HG03432 (cell line): ENCODE results near the gene WDR86.

Source experiments
- ATAC-seq: cut with Tn5 transposase; IDR thresholded peaks from one replicate; pipeline ENCODE4 v1.9.1; 2021; ENCODE audit warnings: mild to moderate bottlenecking, moderate library complexity; ENCODE audit not compliant: unreplicated experiment

The WDR86 gene

DNA sequence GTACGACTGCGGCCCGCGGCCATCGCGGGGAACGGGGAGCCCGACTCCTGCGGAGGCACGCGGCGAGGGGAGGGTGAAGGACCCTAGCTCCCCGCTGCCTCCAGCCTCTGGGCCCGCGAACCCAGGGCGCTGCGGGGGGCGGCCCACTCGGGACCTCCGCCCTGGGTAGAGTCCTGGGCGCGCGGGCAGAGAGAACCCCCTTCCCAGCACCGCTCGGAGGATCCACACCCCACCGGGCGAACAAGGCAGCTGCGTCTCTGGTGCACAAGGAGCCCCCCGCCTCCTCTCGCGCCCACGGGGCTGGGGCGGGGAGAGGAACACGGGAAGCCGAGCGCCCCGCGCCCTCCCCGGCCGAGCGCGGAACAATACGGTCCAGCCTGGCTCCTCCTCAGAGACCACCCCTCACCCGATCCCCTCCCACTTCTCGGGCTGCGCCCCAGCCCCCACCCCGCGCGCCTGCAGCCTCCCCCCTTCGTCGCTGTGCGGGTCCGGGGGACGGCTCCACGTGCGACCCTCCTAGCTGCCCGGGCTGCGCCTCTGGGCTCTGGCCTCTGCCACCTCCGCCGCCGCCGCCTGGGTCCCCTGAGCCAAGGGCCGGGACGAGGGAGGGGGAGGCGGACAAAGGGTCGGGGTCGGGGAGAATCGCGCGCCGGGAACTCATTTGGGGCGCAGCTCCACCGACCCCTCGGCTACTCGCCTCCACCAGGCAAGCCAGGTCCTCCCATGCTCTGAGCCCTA lies at the start of gene WDR86:
WDR86 (minus strand) TSS at position 372 of the 738 bp plus-strand sequence. CDS start 449 bp downstream, outside the sequence.
- ATAC-seq = no peak

DNA sequence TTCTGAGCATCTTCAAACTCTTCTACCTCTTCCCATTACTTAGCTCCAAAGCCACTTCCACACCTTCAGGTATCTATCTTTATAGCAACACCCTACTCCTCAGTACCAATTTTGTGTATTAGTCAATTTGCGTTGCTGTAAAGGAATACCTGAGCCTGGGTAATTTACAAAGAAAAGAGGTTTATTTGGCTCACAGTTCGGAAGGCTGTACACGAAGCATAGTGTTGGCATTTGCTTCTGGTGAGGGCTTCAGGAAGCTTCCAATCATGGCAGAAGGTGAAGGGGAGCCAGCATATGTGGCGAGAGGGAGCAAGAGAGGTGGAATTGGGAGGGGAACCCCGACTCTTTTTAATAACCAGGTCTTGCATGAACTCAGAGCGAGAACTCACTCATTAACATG lies 47.7 kb upstream of the WDR86 start:
- ATAC-seq = no peak

GRCh38 chr7:151456782-151457181 lies 46.9 kb upstream of the WDR86 start:
- no peak for ATAC-seq

- no peak for ATAC-seq
Observed at GRCh38 chr7:151456276-151456675, 46.4 kb upstream of the WDR86 start.

DNA sequence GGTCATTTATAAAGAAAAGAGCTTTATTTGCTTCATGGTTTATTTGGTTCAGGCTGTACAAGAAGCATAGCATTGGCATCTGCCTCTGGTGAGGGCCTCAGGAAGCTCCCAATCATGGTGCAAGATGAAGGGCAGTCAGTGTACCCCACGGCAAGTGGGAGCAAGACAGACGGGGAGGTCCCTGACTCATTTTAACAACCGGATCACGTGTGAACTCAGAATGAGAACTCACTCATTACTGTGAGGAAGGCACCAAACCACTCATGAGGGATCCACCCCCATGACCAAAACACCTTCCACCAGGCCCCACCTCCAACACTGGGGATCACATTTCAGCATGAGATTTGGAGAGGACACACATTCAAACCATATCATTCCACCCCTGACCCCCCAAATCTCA lies 45.9 kb upstream of the WDR86 start:
- ATAC-seq = no peak

DNA sequence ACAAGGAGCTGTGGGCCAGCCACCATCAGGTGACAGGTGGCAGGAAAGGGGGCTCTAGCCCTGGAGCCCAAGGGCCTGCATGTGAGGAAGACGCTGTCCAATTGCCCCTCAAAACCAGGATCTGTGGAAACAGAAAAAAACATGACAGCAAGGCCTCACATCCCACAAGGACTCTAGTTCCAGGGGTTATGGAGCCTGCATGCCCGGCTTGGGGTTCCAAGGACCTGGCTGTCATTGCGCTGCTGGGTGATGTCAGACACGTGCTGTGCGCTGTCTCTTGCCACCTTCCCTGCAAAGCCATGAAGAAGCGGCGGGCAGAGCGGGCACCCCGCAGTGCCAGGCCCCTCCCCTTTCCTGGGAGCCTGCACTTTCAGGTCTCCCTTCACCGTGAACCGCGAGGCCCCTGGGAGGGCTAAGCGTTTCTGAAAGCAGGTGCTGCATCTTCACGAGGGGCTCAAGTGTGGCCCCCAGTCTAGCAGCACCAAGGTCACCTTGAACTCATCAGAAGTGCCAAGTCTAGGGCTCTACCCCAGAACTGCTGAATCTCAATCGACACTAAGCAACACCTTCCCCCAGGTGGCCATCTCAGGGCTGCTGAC lies 45.2 kb upstream of the WDR86 start:
- no peak for ATAC-seq

DNA sequence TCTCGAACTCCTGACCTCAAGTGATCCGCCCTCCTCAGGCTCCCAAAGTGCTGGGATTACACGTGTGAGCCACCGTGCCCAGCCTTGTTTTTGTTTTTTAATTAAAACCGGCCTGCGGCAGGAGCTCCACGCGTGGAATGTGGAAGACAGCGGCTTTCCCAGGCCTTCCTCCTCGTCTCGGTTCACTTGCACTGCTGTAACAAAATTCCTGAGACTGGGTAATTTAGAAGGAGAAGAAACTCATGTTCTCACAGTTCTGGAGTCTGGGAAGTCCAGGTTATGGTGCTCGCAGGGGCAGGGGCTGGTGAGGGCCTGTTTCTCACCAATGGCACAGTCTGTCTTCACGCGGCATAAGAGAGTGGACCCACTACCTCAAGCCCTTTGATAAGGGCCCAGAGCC lies 44.5 kb upstream of the WDR86 start:
- ATAC-seq = no peak

- ATAC-seq = no peak
Observed at GRCh38 chr7:151453326-151453791, 43.5 kb upstream of the WDR86 start.

- ATAC-seq = no peak
Observed at GRCh38 chr7:151452680-151453325, 43.0 kb upstream of the WDR86 start.

DNA sequence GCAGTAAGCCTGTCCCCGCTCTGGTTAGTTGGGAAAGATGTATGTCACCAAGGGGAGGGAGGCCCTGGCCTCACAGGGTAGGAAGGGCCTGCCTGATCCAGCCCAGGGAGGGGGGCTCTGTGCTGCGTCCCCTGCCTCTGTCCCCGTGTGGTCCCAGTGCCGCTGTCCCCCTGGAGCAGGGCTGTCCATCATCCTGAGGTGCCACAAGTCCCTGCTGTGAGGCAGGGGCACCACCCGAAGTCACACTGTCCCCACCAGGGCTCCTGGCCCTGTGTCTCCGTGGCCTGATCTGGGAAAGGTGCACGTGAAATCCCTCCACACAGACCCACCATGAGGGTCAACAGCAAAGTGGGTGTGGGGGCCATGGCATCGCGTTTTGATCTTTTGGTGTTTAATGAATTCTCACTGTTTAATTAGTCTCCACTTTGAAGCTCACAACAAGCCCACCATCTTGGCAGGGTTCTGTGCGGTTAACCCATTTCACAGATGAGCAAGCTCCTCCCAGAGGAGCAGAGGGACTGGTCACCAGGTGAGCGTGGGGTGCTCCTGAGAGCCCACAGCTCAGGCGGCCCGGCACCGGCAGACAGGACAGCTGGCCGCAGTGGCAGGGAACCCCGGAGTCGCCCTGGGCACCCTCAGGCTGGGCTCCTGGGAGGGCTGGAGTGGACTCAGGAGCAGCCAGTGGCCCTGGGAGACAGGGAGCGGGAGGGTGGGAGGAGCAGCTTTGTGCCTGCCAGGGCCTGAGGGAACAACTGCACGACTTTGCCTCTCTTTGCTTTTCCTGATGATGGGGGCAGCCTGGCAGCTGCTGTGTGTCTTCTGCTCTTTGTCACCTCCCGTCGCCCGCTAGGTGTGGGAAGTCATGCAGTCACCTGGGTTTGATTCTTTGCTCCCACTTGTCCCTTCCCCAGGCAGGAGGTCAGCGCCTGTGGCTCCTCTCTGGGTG lies 42.1 kb upstream of the WDR86 start:
- no peak for ATAC-seq

- ATAC-seq = no peak
Observed at GRCh38 chr7:151451156-151451555, 41.3 kb upstream of the WDR86 start.

- no peak for ATAC-seq
Observed at GRCh38 chr7:151449990-151450389, 40.2 kb upstream of the WDR86 start.

GRCh38 chr7:151448261-151449252 lies 38.7 kb upstream of the WDR86 start:
- ATAC-seq = peak; percentile 70

DNA sequence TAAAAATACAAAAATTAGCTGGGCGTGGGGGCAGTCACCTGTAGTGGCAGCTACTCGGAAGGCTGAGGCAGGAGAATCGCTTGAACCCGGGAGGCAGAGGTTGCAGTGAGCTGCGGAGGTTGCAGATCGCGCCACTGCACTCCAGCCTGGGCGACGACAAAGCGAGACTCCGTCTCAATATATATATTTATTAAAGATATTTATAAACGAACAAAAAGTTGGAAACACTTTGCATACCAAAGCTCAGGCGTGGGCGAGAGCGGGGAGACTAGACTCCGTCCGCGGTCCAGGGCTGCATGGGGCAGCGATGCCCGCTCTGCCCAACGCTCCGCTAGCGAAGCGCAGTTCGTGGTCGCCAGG lies 38.0 kb upstream of the WDR86 start:
- ATAC-seq = no peak

DNA sequence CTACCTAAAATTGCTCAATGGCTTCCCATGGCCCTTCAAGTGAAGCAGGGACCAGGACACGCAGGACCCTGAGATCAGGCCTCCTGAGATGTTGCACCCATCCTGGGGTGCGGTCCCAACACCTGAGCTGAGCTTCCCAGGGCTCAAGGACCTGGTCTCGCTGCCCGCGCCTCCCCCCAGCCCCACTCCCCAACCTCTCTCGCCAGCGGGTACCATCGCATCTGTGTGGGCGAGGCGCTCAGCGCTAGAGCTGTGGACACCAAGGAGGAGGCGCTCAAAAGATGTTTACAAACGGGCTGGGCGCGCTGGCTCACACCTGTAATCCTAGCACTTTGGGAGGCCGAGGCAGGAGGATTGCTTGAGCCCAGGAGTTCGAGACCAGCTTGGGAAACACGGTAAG lies 37.5 kb upstream of the WDR86 start:
- no peak for ATAC-seq

DNA sequence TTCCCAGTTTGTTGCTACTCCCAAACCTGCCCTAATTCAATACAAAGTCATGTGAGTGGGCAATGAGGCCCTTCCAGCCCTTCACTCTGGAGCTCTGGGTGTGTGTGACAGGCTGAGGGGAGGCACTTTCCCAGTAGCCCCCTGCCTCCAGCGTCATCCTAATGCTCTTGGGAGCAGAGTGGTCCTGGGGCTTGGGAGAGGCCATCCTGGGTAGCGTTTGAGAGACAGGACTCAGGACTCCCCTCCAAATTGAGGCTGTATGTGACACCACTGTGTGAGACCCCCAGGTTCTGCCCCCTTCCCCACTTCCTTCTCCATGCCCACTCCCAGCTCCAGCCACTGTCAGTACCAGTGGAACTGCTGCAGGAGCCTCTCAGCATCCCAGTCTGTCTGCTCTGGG lies 36.6 kb upstream of the WDR86 start:
- ATAC-seq = no peak

DNA sequence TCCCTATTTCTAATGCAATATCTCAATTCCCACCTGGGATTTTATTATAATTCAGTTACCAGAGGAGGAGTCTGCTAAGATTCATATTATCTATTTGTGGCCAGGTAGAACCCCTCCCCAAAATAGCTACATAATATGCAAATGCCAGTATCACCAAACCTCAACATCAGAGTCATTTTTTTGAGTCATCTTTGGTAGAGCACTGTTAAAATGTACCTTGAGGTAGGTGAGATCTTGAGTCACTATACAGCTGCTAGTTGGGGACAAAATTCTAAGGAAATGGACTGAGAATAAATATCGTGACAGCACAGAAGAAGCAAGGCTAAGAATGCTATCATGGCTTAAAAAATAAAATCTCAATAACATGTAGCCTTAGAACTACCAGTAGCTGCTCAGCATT lies 34.8 kb upstream of the WDR86 start:
- ATAC-seq = no peak

DNA sequence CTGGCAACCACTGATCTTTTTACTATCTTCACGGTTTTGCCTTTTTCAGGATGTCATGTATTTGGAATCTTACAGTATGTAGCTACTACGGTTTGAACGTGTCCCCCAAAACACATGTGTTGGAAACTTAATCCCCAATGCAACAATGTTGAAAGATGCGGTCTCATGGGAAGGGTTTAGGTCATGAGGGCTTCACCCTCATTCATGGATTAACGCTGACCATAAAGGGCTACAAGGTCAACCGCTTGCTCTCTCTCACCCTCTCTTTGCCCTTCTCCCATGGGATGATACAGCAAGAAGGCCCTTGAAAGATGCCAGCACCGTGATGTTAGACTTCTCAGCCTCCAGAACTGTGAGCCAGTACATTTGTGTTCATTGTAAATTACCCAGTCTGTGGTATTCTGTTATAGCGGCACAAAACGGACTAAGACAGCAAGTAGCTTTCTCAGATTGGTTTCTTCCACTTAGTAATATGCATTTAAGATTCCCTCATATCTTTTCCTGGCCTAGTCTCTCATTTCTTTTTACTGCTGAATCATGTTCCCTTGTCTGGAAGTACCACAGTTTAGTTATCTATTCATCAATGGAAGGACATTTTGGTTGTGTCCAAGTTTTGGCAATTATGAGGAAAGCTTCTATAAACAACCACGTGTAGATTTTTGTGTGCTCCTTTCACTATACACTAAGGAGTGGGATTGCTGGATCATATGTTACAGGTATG lies 33.1 kb upstream of the WDR86 start:
- no peak for ATAC-seq

DNA sequence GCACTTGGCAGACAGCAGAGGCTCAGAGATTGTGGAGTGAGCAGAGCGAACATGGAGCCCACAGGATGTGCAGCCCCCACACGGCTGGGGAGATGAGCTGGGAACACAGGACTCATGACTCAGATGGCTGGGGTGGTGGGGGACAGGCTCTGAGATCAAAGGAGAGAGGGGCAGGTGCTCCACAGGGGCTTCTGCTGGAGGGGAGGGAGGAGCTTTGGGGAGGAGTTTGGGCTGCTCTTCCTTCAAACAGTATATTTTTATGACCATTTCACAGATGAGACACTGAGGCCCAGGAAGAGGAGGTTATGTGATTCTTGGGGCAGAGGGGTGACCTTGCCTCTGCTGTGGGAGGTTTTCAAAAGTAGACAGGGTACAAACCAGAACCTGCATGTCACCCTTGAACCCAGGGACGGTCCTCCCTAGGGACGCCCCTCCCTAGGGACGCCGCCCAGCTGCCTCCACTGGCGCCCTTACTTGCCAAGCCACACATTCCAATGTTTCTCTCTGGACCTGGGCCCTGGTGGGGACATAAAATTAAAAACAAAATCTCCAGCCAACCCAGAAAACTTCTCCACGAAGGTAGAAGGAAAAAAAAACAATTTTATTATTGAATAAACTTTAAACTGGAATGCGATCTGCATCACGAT lies 31.1 kb upstream of the WDR86 start:
- no peak for ATAC-seq
